GM19328 (cell line): Measurements from ENCODE around the gene ZBTB22.

ENCODE experiments used
- ATAC-seq: cut with Tn5 transposase; IDR thresholded peaks from one replicate; pipeline ENCODE4 v1.9.1; 2021; ENCODE audit warnings: mild to moderate bottlenecking, moderate library complexity; ENCODE audit not compliant: unreplicated experiment

ZBTB22 gene

GRCh38 chr6:33333666-33334065, 16.1 kb upstream of the ZBTB22 start:
- no peak for ATAC-seq

GRCh38 chr6:33330736-33331135, 13.2 kb upstream of the ZBTB22 start:
- ATAC-seq: no peak

GRCh38 chr6:33329058-33329457, 11.5 kb upstream of the ZBTB22 start:
- no peak for ATAC-seq

GRCh38 chr6:33324125-33324524, 6.6 kb upstream of the ZBTB22 start:
- ATAC-seq: no peak

- no peak for ATAC-seq
Observed at GRCh38 chr6:33323623-33323948, 6.0 kb upstream of the ZBTB22 start.

- no peak for ATAC-seq
Observed at GRCh38 chr6:33321227-33321626, 3.7 kb upstream of the ZBTB22 start.

GRCh38 chr6:33320315-33321181, 3.0 kb upstream of the ZBTB22 start:
- no peak for ATAC-seq

- ATAC-seq: no peak
Observed at GRCh38 chr6:33319939-33320314, 2.4 kb upstream of the ZBTB22 start.

GRCh38 chr6:33318426-33319073, 1.0 kb upstream of the ZBTB22 start:
- no peak for ATAC-seq

GRCh38 chr6:33317419-33317668, 200 bp downstream of the ZBTB22 start:
- ATAC-seq: no peak

- ATAC-seq: no peak
Observed at GRCh38 chr6:33316603-33317418, 733 bp downstream of the ZBTB22 start.

- ATAC-seq: no peak
Observed at GRCh38 chr6:33315793-33316602, 1.5 kb downstream of the ZBTB22 start.

GRCh38 chr6:33314943-33315792, 2.4 kb downstream of the ZBTB22 start:
- no peak for ATAC-seq

GRCh38 chr6:33314515-33314942, 3.0 kb downstream of the ZBTB22 start:
- ATAC-seq: no peak

GRCh38 chr6:33313709-33314514, 3.6 kb downstream of the ZBTB22 start, which contains the start of gene TAPBP:
Gene TAPBP, minus strand, starts transcription at chr6:33314078. Its CDS starts 37 bp downstream, at chr6:33314041.
- peak; percentile 31 for ATAC-seq

GRCh38 chr6:33313105-33313708, 4.3 kb downstream of the ZBTB22 start:
- no peak for ATAC-seq

- ATAC-seq: no peak
Observed at GRCh38 chr6:33312361-33313104, 5.0 kb downstream of the ZBTB22 start.

- ATAC-seq: no peak
Observed at GRCh38 chr6:33306356-33306755, 11.2 kb downstream of the ZBTB22 start.
